ENCODE measurements around the gene SV2C.

Gene SV2C

DNA sequence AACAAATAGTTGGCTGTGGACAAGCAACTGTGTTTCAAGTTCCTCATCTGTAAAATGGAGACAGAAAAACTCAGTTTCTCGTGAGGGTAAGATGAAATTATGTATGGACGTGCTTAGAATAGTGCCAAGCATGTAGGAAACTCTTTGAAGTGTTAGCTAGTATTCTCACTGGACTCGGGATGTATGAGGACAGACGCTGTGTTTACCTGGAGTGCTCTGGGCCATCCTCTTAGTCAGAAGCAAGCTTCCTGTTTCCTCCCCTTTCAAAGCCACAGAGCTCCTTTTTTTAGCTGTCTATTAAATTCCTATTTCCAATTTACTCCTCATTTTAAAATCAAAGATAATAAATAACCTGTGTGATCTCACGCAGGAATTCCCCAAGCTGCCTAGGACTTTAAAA lies 296.1 kb downstream of the SV2C start:
- DNase-seq (ENCODE audit: low read depth in 3 of 3) = no peak

DNA sequence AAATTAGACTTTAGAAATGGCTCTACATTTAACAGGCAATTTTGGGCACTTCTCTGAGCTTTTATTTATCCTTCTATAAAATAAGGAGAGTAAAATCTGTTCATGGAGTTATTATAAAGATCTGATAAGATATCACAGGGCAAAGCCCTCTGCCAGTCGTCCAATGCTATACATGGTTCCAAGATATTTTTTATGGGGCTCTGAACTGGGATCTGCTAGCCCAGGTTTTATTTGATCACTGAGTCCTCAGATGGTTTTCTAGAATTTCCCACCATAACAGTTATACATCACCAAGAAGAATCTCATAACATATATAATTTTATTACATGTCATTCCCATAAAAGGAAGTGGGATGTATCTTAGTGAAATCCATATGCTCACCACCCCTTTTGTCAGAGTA lies 296.7 kb downstream of the SV2C start:
- no peak for DNase-seq (ENCODE audit: low read depth in 3 of 3)

GRCh38 chr5:76380346-76381066 lies 297.3 kb downstream of the SV2C start:
- no peak for DNase-seq (ENCODE audit: low read depth in 3 of 3)

GRCh38 chr5:76383126-76383832 lies 300.1 kb downstream of the SV2C start:
- no peak for DNase-seq (ENCODE audit: low read depth in 3 of 3)

DNA sequence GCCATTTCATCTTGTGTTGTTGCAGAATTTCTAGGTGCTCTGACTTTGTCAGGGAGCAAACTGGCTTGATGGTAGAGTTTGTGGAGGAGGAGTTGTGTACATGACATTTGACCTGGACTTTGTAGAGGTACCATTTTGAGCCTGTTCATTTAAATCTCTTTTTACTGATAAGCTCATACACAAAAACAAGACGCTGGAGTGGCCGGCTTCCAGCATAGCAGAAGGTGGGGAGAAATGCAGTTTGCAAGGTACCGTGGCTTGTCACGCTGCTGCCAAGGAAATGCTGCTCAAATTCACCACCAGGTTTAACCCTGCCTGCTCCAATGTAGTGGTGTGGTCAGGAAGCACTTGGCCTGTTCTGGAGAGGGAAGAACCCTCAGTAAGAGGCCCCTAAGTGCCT lies 301.0 kb downstream of the SV2C start:
- DNase-seq (ENCODE audit: low read depth in 3 of 3) = no peak

DNA sequence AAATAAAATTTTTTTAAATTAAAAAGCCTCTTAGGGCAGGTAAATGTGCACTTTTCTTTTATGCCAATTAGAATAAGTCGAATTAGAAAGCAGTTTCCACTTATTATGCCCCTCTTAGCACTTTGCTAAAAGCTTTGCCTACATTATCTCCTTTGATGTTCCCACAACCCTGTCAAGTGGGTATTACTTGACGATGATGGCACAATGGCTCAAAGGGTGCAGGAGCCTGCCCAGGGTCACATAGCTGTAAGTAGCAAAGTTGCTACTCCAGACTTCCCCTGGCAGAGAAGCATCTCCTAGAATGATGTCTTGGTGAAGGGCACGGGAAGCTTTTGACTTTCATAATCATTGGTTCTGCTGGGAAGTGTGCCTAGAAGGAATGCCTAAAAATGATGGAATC lies 301.5 kb downstream of the SV2C start:
- no peak for DNase-seq (ENCODE audit: low read depth in 3 of 3)

DNA sequence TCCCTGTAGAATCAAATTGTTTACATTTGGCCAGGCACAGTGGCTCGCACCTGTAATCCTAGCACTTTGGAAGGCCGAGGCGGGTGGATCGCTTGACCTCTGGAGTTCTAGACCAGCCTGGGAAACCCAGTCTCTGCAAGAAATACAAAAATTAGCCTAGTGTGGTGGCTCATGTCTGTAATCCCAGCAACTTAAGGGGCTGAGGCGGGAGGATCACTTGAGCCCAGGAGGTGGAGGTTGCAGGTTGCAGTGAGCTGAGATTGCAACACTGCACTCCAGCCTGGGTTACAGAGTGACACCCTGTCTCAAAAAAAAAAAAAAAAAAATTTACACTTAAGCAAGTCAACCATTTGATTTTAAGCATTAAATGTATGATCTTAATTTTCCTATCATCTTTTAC lies 302.4 kb downstream of the SV2C start:
- DNase-seq (ENCODE audit: low read depth in 3 of 3) = no peak

GRCh38 chr5:76386360-76386759 lies 303.2 kb downstream of the SV2C start:
- no peak for DNase-seq (ENCODE audit: low read depth in 3 of 3)

- DNase-seq (ENCODE audit: low read depth in 3 of 3) = no peak
Measured at GRCh38 chr5:76388236-76388635, 305.1 kb downstream of the SV2C start.

GRCh38 chr5:76388791-76389512 lies 305.8 kb downstream of the SV2C start:
- no peak for DNase-seq (ENCODE audit: low read depth in 3 of 3)

DNA sequence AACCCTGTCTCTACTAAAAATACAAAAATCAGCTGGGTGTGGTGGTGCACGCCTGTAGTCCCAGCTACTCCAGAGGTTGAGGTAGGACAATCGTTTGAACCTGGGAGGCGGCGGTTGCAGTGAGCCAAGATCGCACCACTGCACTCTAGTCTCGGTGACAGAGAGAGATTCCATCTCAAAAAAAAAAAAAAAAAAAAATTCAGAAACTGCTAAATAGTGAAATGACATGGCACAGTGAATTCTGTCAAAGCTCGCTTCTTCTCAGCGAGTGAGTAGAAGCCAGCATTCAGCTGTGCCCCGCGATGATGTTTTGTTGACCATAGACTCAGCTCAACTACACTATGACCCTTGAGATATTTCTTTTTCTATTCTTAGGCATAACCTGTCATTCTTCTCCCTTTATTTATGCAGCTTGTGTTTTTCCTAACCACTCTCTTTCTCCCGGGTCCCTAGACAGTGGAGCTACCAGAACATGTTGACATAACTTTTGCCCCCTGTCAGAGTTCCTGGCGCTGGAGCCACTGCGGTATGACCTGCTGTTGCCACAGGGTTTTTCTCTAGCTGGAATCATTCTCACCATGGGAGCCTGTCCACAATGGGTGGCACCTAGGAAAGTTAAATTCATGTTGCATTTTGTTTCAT lies 306.5 kb downstream of the SV2C start:
- DNase-seq (ENCODE audit: low read depth in 3 of 3) = no peak

GRCh38 chr5:76391014-76391413 lies 307.8 kb downstream of the SV2C start:
- DNase-seq (ENCODE audit: low read depth in 3 of 3) = no peak

- no peak for DNase-seq (ENCODE audit: low read depth in 3 of 3)
Measured at GRCh38 chr5:76393035-76393680, 310.0 kb downstream of the SV2C start.

DNA sequence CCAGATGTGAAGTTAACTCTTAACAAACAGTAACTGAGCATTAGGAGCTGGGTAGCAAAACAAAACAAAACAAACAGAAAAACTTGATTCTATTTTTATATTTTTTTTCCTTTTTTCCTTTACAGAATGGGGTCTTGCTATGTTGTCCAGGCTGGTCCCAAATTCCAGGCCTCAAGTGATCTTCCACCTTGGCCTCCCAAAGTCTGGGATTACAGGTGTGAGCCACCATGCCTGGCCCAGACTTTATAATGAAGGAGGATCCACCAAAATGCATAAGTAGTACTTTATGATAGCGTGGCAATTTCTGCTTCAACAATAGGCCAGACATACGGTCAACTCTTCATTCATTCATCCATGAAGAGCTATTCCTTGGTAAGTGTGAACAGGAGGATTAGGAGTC lies 314.0 kb downstream of the SV2C start:
- DNase-seq (ENCODE audit: low read depth in 3 of 3) = no peak

DNA sequence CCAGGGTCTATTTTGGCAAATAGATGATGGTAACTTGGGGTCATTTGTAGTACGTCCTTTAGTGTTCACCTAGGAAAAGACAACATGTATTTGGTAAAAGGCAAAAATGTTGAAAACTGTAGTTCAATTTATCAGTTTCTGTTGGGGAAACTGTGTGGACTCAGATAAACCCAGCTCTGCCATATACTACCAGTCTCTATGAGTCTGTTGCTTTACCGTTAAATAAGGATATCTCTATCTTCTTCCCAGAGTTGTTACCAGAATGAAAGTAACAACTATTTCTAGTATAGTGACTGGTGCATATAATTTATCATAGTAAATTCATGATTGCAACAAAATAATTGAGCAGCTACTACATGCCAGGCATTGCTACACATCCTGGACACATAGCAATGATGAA lies 316.1 kb downstream of the SV2C start:
- no peak for DNase-seq (ENCODE audit: low read depth in 3 of 3)

DNA sequence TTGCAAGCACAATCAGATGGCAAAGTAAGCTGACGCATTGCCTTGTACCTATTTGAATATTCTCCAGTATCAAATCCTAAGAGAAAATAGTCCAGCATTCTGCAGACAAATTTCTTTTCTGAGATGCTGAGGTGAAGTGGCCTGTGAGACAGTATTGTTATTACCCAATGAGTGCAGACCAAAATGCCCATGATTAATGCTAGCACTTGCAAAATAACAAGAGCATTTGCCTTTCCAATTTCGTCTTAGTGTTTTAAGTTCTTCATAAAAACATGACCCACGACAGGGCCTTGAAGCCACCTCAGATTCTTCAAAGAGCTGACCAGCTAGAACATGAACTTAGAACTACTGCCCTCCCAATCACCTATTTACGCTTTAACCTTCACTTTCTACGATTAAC lies 317.3 kb downstream of the SV2C start:
- DNase-seq (ENCODE audit: low read depth in 3 of 3) = no peak

DNA sequence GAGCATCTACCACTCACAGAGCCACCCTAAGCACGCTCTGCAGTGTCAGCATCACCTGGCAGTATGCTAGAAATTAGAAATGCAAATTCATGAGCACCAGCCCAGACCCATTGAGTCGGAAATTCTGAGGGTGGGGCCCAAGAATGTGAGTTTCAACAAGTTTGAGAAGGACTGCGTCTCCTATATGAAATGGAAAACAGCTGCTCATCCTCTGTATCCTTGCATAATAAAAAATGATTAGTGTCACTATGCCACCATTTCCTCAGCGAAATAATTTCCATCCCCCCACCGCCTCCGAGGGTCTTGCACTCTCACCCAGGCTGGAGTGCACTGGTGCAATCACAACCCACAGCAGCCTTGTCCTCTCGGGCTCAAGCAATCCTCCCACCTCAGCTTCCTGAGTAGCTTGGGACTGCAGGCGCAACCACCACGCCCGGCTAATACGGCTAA lies 318.6 kb downstream of the SV2C start:
- DNase-seq (ENCODE audit: low read depth in 3 of 3) = peak in 2 of 3 experiments; percentile 6 to 8

DNA sequence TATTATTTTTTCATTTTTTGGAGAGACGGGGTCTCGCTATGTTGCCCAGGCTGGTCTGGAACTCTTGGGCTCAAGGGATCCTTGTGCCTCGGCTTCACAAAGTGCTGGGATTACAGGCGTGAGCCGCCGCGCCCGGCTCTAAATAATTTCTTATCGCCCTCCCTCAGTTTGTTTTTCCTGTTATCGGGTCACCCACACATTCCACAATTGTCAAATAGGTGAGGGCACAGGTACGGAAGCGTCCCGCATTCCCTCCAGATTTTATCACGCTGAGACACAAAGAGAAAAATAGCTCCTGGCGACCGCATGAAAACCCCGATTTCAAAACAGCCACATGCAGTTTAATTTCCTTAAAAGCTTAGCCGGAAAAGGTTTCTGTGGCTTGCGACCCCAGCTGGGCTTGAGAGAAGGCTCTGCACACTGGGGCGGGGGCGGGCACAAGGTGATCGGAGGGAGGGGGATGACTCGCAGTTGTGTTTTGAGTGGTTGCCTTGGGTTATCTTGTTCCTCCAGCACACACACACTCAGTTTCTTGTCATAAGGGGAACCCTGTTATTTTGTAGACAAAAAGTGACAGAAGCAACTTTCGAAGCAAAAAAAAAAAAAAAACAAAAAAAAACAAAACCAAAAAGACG lies 319.2 kb downstream of the SV2C start:
- peak; percentile 50 to 60 (median 52) for DNase-seq (ENCODE audit: low read depth in 3 of 3)

- peak; percentile 63 to 68 (median 63) for DNase-seq (ENCODE audit: low read depth in 3 of 3)
Measured at GRCh38 chr5:76402886-76403765, 319.9 kb downstream of the SV2C start, which contains the start of gene IQGAP2. Gene IQGAP2 (plus strand): TSS chr5:76403285. CDS start chr5:76403546, 261 bp downstream.

All from stimulated activated CD4-positive, alpha-beta T cell treated with anti-CD3 and anti-CD28 coated beads, TNF-alpha, amount 100 ng/mL, for 4 hours (primary cell).